Gastrocnemius medialis (tissue), 4 donors: ENCODE results near the gene ERAP2. TPM values are rescaled to one million over a fixed set of nuclear protein-coding genes. Genes with fewer than 3 reads are reported as not detected.

Experiments
- ATAC-seq, 2 donors: fragments of 150-250 bp; one replicate each; pipeline ENCODE4 v1.9.1; 2016
- DNase-seq, 2 donors: peaks; one replicate each; pipeline ENCODE4 v3.0.0-alpha.2; 2019
- H3K27ac ChIP-seq, 4 donors: fragments of 200-600 bp; sonication (generic); 1 replicate in 1 of 4; 2 replicates in 3 of 4; pipeline ENCODE4 v1.5.1; 2016 to 2018; ENCODE audit warnings: mild to moderate bottlenecking in 2 of 4, moderate library complexity in 1 of 4
- H3K27me3 ChIP-seq, 3 donors: fragments of 200-600 bp; sonication (generic) in 2 of 3; 1 replicate in 1 of 3; 2 replicates in 2 of 3; pipeline versions ENCODE4 v1.5.1 to v1.6.0; 2016 to 2019; ENCODE audit warnings: mild to moderate bottlenecking in 1 of 3, moderate library complexity in 1 of 3
- H3K36me3 ChIP-seq, 2 donors: fragments of 200-600 bp; sonication (generic) in 1 of 2; one replicate each; pipeline ENCODE4 v1.5.1; 2017 to 2018
- H3K4me1 ChIP-seq, 2 donors: fragments of 200-600 bp; sonication (generic) in 1 of 2; one replicate each; pipeline ENCODE4 v1.5.1; 2016 to 2017; ENCODE audit warnings: mild to moderate bottlenecking in 2 of 2
- H3K4me3 ChIP-seq, 4 donors: fragments of 200-600 bp; sonication (generic) in 3 of 4; 1 replicate in 1 of 4; 2 replicates in 3 of 4; pipeline ENCODE4 v1.5.1; 2016 to 2019; ENCODE audit warnings: mild to moderate bottlenecking in 2 of 4
- H3K9me3 ChIP-seq, 3 donors: fragments of 200-600 bp; sonication (generic) in 2 of 3; 1 replicate in 1 of 3; 2 replicates in 2 of 3; pipeline ENCODE4 v1.5.1; 2016 to 2019
- POLR2A ChIP-seq, 2 donors: fragments of 450-650 bp; IDR thresholded peaks; one replicate each; pipeline ENCODE4 v1.6.1; 2017; ENCODE audit warnings: antibody characterized with exemption in 2 of 2, mild to moderate bottlenecking in 2 of 2, moderate library complexity in 2 of 2
- in situ Hi-C, 4 donors: fragments of 200-750 bp; cut with MboI; loops; one replicate each; pipeline versions ENCODE4 v1.15.0 to v1.8.0; 2017; ENCODE audit warnings: low sequenced_read_pairs in 4 of 4
- intact Hi-C: fragments of 100-400 bp; cut with DNase I; formaldehyde crosslinking; loops from one replicate; pipeline ENCODE4 v1.15.1; 2023; ENCODE audit warnings: low total_unique reads
- total RNA-seq, 4 donors: library from RNA; depleted of rRNA; stranded (reverse); fragments of >200 nt; gene quantifications; one replicate each; pipeline versions ENCODE4 v1.1.0 to v1.2.3, GENCODE V29; 2016
- TF ChIP-seq, protein P1 (sequence below), 5 experiments: fragments of 450-650 bp in 3 of 5; fragments of 200-600 bp in 2 of 5; sonication (generic) in 2 of 5; IDR thresholded peaks in 4 of 5; conservative IDR thresholded peaks in 1 of 5; 1 replicate in 4 of 5; 2 replicates in 1 of 5; pipeline ENCODE4 v1.5.1; 2016 to 2019; ENCODE audit warnings: antibody characterized with exemption in 5 of 5, mild to moderate bottlenecking in 3 of 5, moderate library complexity in 3 of 5

Gene ERAP2
- total RNA-seq, 4 donors from 2014 or later, result 1.1 to 8.5 (median 2.9) TPM

DNA sequence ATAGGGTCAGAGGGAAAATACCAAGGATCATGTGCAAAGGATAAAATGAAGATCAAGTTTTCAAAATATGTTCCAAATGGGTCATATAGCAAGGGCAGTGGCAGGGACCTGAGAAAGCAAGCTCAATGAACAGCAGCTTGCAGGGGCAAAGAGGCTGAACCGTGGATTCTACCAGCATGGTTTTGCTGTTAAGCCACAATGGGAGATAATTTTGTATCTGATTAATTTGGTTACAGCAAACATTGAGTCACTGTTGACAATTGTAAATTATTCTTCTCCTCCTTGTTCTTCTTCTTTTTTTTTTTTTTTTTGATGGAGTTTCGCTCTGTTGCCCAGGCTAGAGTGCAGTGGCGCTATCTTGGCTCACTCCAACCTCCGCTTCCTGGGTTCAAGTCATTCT is 18.4 kb upstream of the ERAP2 start:
- H3K27ac ChIP-seq, result no peak overlapping the region
- H3K36me3 ChIP-seq, result no peaks in the 10 kb centered on the region
- H3K4me3 ChIP-seq, result no peak overlapping the region
- H3K27me3 ChIP-seq, result no peaks in the 10 kb centered on the region
- H3K9me3 ChIP-seq, result no peaks in the 10 kb centered on the region
- ATAC-seq (no peak), DNase-seq (no peak)
- intact Hi-C loops, result no loop called here
- no peak for TF ChIP-seq POLR2A (IDR thresholded peaks at IDR 0.05)
- TF ChIP-seq, protein P1, sequence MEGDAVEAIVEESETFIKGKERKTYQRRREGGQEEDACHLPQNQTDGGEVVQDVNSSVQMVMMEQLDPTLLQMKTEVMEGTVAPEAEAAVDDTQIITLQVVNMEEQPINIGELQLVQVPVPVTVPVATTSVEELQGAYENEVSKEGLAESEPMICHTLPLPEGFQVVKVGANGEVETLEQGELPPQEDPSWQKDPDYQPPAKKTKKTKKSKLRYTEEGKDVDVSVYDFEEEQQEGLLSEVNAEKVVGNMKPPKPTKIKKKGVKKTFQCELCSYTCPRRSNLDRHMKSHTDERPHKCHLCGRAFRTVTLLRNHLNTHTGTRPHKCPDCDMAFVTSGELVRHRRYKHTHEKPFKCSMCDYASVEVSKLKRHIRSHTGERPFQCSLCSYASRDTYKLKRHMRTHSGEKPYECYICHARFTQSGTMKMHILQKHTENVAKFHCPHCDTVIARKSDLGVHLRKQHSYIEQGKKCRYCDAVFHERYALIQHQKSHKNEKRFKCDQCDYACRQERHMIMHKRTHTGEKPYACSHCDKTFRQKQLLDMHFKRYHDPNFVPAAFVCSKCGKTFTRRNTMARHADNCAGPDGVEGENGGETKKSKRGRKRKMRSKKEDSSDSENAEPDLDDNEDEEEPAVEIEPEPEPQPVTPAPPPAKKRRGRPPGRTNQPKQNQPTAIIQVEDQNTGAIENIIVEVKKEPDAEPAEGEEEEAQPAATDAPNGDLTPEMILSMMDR (IDR thresholded peaks at IDR 0.05 in 4 of 5, conservative IDR thresholded peaks at IDR 0.05 in 1 of 5), result no peak
- H3K4me1 ChIP-seq, result peaks cover 8 to 9% of the 10 kb centered on the region in 2 donors
- in situ Hi-C loops, result no loop called here

DNA sequence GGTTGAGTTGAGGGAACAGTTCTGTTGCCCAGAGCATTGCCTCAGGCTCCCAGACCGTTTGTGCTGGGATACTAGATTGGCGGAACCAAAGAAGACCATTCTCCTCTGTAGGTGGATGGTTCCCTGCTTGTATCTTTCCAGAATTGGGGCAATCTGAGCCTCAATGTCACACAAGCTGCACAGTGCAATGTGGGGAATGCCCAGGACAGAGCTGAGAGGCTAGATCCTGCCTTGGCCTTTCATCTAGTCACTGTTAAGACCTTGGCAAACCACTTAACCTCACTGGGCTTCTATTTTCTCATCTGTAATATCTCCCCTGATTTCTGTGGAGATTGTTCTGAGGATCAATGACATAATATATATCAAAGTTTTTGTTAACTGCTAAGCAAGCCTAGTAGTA is 16.9 kb upstream of the ERAP2 start:
- ATAC-seq, result no peak
- in situ Hi-C loops, result no loop called here

DNA sequence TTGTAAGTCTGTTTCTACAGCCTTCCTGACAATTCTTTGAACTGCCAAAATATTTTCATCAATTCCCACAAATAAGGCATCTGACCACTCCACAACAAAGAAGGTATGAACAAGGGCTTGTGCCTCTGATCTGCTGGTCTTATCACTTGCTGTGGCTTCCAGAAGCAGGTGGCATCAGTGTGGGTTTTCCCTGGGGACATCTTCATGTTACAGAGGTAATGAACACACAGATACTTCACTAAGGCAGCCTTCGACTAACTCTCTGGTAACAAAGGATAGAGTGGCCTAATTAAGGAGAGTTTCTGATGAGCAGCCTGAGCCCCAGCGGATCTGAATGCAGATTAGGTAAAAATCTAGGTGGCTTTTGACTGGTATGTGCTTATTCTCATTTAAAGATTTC is 15.2 kb upstream of the ERAP2 start:
- no peak overlapping the region for H3K27ac ChIP-seq
- TF ChIP-seq, protein P1 (IDR thresholded peaks at IDR 0.05 in 4 of 5, conservative IDR thresholded peaks at IDR 0.05 in 1 of 5), result no peak
- TF ChIP-seq POLR2A (IDR thresholded peaks at IDR 0.05), result no peak
- H3K4me1 ChIP-seq, result no peaks in the 10 kb centered on the region
- DNase-seq, result no peak
- H3K4me3 ChIP-seq, result no peak overlapping the region
- H3K27me3 ChIP-seq, result no peaks in the 10 kb centered on the region
- no peaks in the 10 kb centered on the region for H3K9me3 ChIP-seq
- no peak for ATAC-seq
- intact Hi-C loops, result no loop called here
- in situ Hi-C loops, result loop anchor here in 1 of 4 donors (10.0 kb wide), 1 partner anchor 304 kb away; no protein-coding TSS in a partner anchor
- H3K36me3 ChIP-seq, result no peaks in the 10 kb centered on the region

More for the DNA sequence above, 16.9 kb upstream of the ERAP2 start:
- DNase-seq, result no peak
- TF ChIP-seq POLR2A (IDR thresholded peaks at IDR 0.05), result no peak
- TF ChIP-seq, protein P1 (IDR thresholded peaks at IDR 0.05 in 4 of 5, conservative IDR thresholded peaks at IDR 0.05 in 1 of 5), result no peak
- H3K4me3 ChIP-seq, result no peak overlapping the region
- peaks cover 8 to 9% of the 10 kb centered on the region in 2 donors for H3K4me1 ChIP-seq
- H3K27ac ChIP-seq, result no peak overlapping the region
- H3K27me3 ChIP-seq, result no peaks in the 10 kb centered on the region
- H3K9me3 ChIP-seq, result no peaks in the 10 kb centered on the region
- no peaks in the 10 kb centered on the region for H3K36me3 ChIP-seq
- intact Hi-C loops, result no loop called here

DNA sequence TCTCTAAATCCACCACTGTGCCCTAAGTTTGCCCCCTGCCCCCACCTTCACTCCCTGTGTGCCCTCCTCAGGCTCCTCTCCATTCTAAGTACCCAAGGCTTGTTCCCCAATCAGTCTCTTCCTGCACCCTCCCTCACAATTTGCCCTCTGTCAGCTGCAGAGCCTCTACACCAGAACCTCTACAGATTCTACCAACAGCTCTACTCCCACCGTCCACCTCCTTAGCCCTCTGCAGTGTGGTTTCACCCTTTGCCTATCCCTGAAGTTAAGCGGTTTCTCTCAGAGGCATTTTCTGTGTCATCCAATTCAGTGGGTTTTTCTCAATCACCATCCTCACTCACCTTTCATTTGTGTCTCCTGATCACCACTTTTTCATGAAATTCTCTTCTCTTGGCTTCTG is 13.2 kb upstream of the ERAP2 start:
- in situ Hi-C loops, result loop anchor here in 1 of 4 donors (10.0 kb wide), 1 partner anchor 302 kb away; no protein-coding TSS in a partner anchor
- ATAC-seq (no peak), DNase-seq (no peak)
- Histone ChIP-seq H3K4me3 (no peak overlapping the region), H3K4me1 (no peaks in the 10 kb centered on the region), H3K9me3 (no peaks in the 10 kb centered on the region), H3K27ac (no peak overlapping the region), H3K27me3 (no peaks in the 10 kb centered on the region), H3K36me3 (no peaks in the 10 kb centered on the region)
- TF ChIP-seq POLR2A (IDR thresholded peaks at IDR 0.05), result no peak
- TF ChIP-seq, protein P1 (IDR thresholded peaks at IDR 0.05 in 4 of 5, conservative IDR thresholded peaks at IDR 0.05 in 1 of 5), result no peak
- intact Hi-C loops, result no loop called here
